Measurements from ENCODE around the gene SPRR2B. TPM values are rescaled to one million over a fixed set of nuclear protein-coding genes. Genes with fewer than 3 reads are reported as not detected.

SPRR2B gene
- total and polyA plus RNA-seq, 2 donors (not counting 3 experiments of a cell fraction or from before 2014, with no cell fraction given): not detected

DNA sequence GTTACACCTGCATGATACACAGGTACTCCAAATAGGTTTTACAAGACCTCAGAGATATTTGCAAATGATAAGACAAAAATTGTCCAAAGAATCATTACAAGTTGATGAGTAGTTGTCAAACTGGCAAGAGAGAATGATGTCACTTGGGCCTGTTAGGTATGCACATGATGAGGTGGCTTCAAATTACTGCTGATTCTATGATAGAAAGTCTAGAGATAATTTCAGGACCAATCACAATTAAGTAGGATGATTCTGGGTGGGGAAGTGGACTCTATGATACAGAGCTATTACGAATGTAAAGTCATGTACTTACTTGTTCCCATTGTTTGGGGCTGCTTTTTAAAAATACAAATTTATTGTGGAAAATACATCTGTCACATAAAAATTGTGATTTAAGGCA lies 45.6 kb downstream of the SPRR2B start:
- no peak for FAIRE-seq
- no peak for DNase-seq (ENCODE audit: low read depth, low spot score)
- intact Hi-C loops (cut with micrococcal nuclease): no loop called here

More for the DNA sequence above, 45.6 kb downstream of the SPRR2B start:
- H3K4me2 ChIP-seq (ENCODE audit: insufficient read depth, low read length): no peak overlapping the region
- H3K4me1 ChIP-seq (ENCODE audit: control insufficient read depth, extremely low read depth, insufficient read depth, low read length): no peaks in the 10 kb centered on the region
- H2AFZ ChIP-seq (ENCODE audit: low read depth, low read length): no peak overlapping the region
- H3K36me3 ChIP-seq (ENCODE audit: control insufficient read depth in 2 of 2, extremely low read depth in 1 of 2, insufficient read depth in 2 of 2, low read length in 2 of 2): no peaks in the 10 kb centered on the region
- no peaks in the 10 kb centered on the region for H4K20me1 ChIP-seq (replicated peaks; ENCODE audit: control insufficient read depth, extremely low read depth, insufficient read depth, low read length)
- no peaks in the 10 kb centered on the region for H3K9me1 ChIP-seq (replicated peaks; ENCODE audit: control insufficient read depth, extremely low read depth, insufficient read depth, low read length)
- H3K4me3 ChIP-seq (replicated peaks in 1 of 3; ENCODE audit: insufficient read depth in 1 of 3, low read depth in 1 of 3, low read length in 3 of 3): no peak overlapping the region
- no peaks in the 10 kb centered on the region for H3K79me2 ChIP-seq (ENCODE audit: control insufficient read depth, insufficient read depth, low read length)
- no peak overlapping the region for H3K9ac ChIP-seq (replicated peaks; ENCODE audit: extremely low read depth, insufficient read depth, low read length)
- TF ChIP-seq EZH2 (IDR thresholded peaks at IDR 0.05; ENCODE audit: borderline replicate concordance, low read depth, low read length, severe bottlenecking) (no peak), MYC (IDR thresholded peaks at IDR 0.05; ENCODE audit: low read depth, low read length) (no peak), POLR2AphosphoS5 (IDR thresholded peaks at IDR 0.05; ENCODE audit: insufficient read depth, low read depth, low read length) (no peak), POLR2A (IDR thresholded peaks at IDR 0.05; ENCODE audit: low read depth, low read length) (no peak), GATA2 (IDR thresholded peaks at IDR 0.05; ENCODE audit: insufficient read depth, insufficient read length, low read depth, low read length) (no peak), FOS (IDR thresholded peaks at IDR 0.05; ENCODE audit: borderline replicate concordance, insufficient read depth, low read length) (no peak), JUN (IDR thresholded peaks at IDR 0.05; ENCODE audit: borderline replicate concordance, insufficient read depth, insufficient read length, low read depth) (no peak)
- TF ChIP-seq, protein P1, sequence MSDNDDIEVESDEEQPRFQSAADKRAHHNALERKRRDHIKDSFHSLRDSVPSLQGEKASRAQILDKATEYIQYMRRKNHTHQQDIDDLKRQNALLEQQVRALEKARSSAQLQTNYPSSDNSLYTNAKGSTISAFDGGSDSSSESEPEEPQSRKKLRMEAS (IDR thresholded peaks at IDR 0.05; ENCODE audit: insufficient read depth, insufficient read length): no peak
- TF ChIP-seq, protein P2, sequence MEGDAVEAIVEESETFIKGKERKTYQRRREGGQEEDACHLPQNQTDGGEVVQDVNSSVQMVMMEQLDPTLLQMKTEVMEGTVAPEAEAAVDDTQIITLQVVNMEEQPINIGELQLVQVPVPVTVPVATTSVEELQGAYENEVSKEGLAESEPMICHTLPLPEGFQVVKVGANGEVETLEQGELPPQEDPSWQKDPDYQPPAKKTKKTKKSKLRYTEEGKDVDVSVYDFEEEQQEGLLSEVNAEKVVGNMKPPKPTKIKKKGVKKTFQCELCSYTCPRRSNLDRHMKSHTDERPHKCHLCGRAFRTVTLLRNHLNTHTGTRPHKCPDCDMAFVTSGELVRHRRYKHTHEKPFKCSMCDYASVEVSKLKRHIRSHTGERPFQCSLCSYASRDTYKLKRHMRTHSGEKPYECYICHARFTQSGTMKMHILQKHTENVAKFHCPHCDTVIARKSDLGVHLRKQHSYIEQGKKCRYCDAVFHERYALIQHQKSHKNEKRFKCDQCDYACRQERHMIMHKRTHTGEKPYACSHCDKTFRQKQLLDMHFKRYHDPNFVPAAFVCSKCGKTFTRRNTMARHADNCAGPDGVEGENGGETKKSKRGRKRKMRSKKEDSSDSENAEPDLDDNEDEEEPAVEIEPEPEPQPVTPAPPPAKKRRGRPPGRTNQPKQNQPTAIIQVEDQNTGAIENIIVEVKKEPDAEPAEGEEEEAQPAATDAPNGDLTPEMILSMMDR (IDR thresholded peaks at IDR 0.05; ENCODE audit: extremely low read depth in 1 of 2, insufficient read depth in 1 of 2, low read depth in 1 of 2, low read length in 2 of 2): no peak
- POLR2A ChIA-PET: no interaction called here
- H3K27ac ChIP-seq (ENCODE audit: insufficient read depth, low read depth, low read length): no peak overlapping the region
- no peaks in the 10 kb centered on the region for H3K9me3 ChIP-seq (replicated peaks; ENCODE audit: control insufficient read depth, insufficient read depth, low read length)
- H3K27me3 ChIP-seq (ENCODE audit: control insufficient read depth in 2 of 2, insufficient read depth in 2 of 2, low read length in 2 of 2): no peaks in the 10 kb centered on the region
- CTCF ChIA-PET: no interaction called here
- BruUV-seq (replicated peaks): no TSS peak
- dilution Hi-C loops (cut with MboI; ENCODE audit: extremely low pct_ligation_motif_present, low sequenced_read_pairs): no loop called here
